Vagina (tissue), 2 donors: ENCODE measurements around the gene TIMM10B. TPM values are rescaled to one million over a fixed set of nuclear protein-coding genes. Genes with fewer than 3 reads are reported as not detected.
A peak's percentile ranks its signal among the peaks of the same experiment; 100 is the strongest.

Source experiments
- DNase-seq, 2 donors: peaks; one replicate each; pipeline ENCODE4 v3.0.0-alpha.2; 2017; ENCODE audit errors: extremely low spot score in 2 of 2
- H3K27ac ChIP-seq: fragments of 200-600 bp; sonication (generic); one replicate; pipeline ENCODE4 v1.5.1; 2019
- H3K27me3 ChIP-seq: fragments of 200-600 bp; sonication (generic); one replicate; pipeline ENCODE4 v1.5.1; 2019
- H3K36me3 ChIP-seq, 2 donors: fragments of 200-600 bp; sonication (generic); one replicate each; pipeline ENCODE4 v1.5.1; 2017 to 2019
- H3K4me1 ChIP-seq: fragments of 200-600 bp; sonication (generic); one replicate; pipeline ENCODE4 v1.5.1; 2019
- H3K4me3 ChIP-seq, 2 donors: fragments of 200-600 bp; sonication (generic); 1 replicate in 1 of 2; 2 replicates in 1 of 2; pipeline ENCODE4 v1.5.1; 2016 to 2019
- H3K9me3 ChIP-seq: fragments of 200-600 bp; sonication (generic); one replicate; pipeline ENCODE4 v1.5.1; 2019
- POLR2A ChIP-seq, 2 donors: fragments of 450-650 bp; IDR thresholded peaks; one replicate each; pipeline ENCODE4 v1.6.1; 2017; ENCODE audit warnings: antibody characterized with exemption in 2 of 2, mild to moderate bottlenecking in 2 of 2, moderate library complexity in 2 of 2
- POLR2AphosphoS5 ChIP-seq, 2 donors: sonication (generic); formaldehyde crosslinking; IDR thresholded peaks; one replicate each; pipeline ENCODE4 v1.9.0; 2017; ENCODE audit warnings: antibody characterized with exemption in 2 of 2, mild to moderate bottlenecking in 2 of 2, low read depth in 1 of 2; ENCODE audit not compliant: insufficient read depth in 1 of 2
- intact Hi-C: fragments of 100-400 bp; cut with DNase I; formaldehyde crosslinking; loops from one replicate; pipeline ENCODE4 v1.15.1; 2023
- total RNA-seq: library from RNA; depleted of rRNA; stranded (reverse); fragments of >200 nt; gene quantifications from one replicate; pipeline ENCODE4 v1.2.3, GENCODE V29; 2016
- TF ChIP-seq, protein P1 (sequence below), 3 experiments: fragments of 450-650 bp in 2 of 3; fragments of 200-600 bp in 1 of 3; sonication (generic) in 1 of 3; IDR thresholded peaks; one replicate each; pipeline ENCODE4 v1.5.1; 2017 to 2019; ENCODE audit warnings: antibody characterized with exemption in 3 of 3, mild to moderate bottlenecking in 2 of 3, moderate library complexity in 2 of 3

The TIMM10B gene
- total RNA-seq, 1 donor from 2014 or later, result 98.7 TPM

DNA sequence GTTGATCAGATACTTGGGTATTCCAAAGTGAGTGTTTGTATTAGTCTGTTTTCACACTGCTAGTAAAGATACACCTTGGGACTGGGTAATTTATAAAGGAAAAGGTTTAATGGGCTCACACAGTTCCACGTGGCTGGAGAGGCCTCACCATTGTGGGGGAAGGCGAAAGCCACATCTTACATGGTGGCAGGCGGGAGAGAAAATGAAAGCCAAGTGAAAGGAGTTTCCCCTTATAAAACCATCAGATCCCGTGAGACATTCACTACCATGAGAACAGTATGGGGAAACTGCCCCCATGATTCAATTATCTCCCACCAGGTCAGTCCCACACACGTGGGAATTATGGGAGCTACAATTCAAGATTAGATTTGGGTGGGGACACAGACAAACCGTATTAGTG is 7.0 kb downstream of the TIMM10B start:
- intact Hi-C loops, result no loop called here
- H3K27me3 ChIP-seq, result no peaks in the 10 kb centered on the region
- peaks cover 3% of the 10 kb centered on the region for H3K4me1 ChIP-seq
- no peak overlapping the region for H3K4me3 ChIP-seq
- H3K27ac ChIP-seq, result no peak overlapping the region
- H3K9me3 ChIP-seq, result no peaks in the 10 kb centered on the region
- DNase-seq, result no peak
- no peak for TF ChIP-seq POLR2AphosphoS5 (IDR thresholded peaks at IDR 0.05; ENCODE audit: insufficient read depth in 1 of 2, low read depth in 1 of 2)
- TF ChIP-seq, protein P1, sequence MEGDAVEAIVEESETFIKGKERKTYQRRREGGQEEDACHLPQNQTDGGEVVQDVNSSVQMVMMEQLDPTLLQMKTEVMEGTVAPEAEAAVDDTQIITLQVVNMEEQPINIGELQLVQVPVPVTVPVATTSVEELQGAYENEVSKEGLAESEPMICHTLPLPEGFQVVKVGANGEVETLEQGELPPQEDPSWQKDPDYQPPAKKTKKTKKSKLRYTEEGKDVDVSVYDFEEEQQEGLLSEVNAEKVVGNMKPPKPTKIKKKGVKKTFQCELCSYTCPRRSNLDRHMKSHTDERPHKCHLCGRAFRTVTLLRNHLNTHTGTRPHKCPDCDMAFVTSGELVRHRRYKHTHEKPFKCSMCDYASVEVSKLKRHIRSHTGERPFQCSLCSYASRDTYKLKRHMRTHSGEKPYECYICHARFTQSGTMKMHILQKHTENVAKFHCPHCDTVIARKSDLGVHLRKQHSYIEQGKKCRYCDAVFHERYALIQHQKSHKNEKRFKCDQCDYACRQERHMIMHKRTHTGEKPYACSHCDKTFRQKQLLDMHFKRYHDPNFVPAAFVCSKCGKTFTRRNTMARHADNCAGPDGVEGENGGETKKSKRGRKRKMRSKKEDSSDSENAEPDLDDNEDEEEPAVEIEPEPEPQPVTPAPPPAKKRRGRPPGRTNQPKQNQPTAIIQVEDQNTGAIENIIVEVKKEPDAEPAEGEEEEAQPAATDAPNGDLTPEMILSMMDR (IDR thresholded peaks at IDR 0.05), result no peak
- peaks cover 0 to 42% of the 10 kb centered on the region in 2 donors for H3K36me3 ChIP-seq

DNA sequence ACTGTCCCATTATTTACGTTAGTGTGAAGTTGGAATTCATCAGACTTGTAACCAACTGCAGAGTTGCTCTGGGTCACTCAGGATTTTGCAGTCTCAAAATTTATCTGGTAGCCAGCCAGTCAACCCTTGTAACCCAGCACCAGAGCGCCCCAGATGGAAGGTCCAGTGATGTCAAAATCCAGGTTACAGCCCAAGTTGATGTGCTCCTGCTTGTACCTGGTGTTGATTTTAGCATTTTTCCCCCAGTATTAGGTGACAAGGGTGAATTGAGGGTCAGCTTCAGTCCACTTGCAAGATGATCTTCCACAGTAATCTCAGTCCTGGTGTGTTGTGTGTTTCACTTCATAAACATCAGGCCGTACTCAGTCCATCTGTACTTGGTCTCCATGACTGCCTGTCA is 7.5 kb downstream of the TIMM10B start:
- Histone ChIP-seq H3K36me3 (peaks cover 0 to 37% of the 10 kb centered on the region in 2 donors), H3K9me3 (no peaks in the 10 kb centered on the region)
- intact Hi-C loops, result no loop called here

GRCh38 chr11:6489306-6489705 is 8.0 kb downstream of the TIMM10B start:
- H3K4me3 ChIP-seq, result no peak overlapping the region
- H3K4me1 ChIP-seq, result no peaks in the 10 kb centered on the region
- TF ChIP-seq POLR2A (IDR thresholded peaks at IDR 0.05), result no peak
- TF ChIP-seq, protein P1 (IDR thresholded peaks at IDR 0.05), result no peak
- no peak for TF ChIP-seq POLR2AphosphoS5 (IDR thresholded peaks at IDR 0.05; ENCODE audit: insufficient read depth in 1 of 2, low read depth in 1 of 2)
- H3K27ac ChIP-seq, result no peak overlapping the region
- H3K36me3 ChIP-seq, result peaks cover 0 to 32% of the 10 kb centered on the region in 2 donors
- H3K9me3 ChIP-seq, result no peaks in the 10 kb centered on the region
- no peaks in the 10 kb centered on the region for H3K27me3 ChIP-seq
- DNase-seq, result no peak
- intact Hi-C loops, result no loop called here

More for the DNA sequence above, 7.5 kb downstream of the TIMM10B start:
- TF ChIP-seq, protein P1 (IDR thresholded peaks at IDR 0.05), result no peak
- TF ChIP-seq POLR2AphosphoS5 (IDR thresholded peaks at IDR 0.05; ENCODE audit: insufficient read depth in 1 of 2, low read depth in 1 of 2) (no peak), POLR2A (IDR thresholded peaks at IDR 0.05) (no peak)
- Histone ChIP-seq H3K27ac (no peak overlapping the region), H3K27me3 (no peaks in the 10 kb centered on the region), H3K4me1 (no peaks in the 10 kb centered on the region), H3K4me3 (no peak overlapping the region)
- DNase-seq, result no peak

DNA sequence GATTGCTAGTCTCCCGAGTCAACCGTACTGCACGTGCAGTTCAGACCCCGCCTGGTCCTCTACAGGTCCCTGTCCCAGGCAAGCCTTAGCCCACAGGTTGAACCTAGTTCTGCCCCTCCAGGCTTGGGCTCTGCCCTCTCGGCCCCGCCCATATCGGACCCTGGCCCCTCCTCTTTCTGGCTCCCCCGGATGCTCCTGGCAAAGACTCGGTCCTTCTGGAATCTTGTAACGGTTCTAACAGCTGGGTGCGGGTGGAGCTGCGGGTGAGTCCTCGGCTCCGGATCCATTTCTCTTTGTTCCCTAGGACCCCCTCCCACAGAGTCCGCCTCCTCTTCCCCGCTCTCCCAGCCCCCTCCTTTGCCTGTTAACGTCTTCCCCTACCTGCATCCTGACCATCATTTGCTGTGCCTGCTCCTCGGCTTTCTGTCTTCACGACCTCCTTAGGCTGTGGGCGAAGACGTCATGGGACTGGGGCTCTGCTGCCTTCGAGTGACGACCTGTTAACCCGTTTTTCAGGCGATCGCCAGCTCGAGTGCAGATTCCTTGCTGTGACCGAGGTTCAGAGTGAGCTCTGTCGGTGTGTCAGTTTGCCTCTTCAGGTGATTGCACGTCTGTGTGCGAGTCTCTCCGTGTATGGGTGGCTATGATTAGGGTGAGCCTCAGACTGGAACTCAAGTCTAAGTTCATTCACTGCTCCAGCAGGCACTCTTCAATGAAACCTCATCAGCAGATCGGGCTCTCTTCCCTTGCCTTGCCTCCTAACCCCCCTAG is 16.0 kb downstream of the TIMM10B start, which contains the start of gene DNHD1:
DNHD1 (plus strand) TSS at position 212 of the 771 bp plus-strand sequence. CDS start 936 bp downstream, outside the sequence.
- intact Hi-C loops, result no loop called here
- no peak for DNase-seq
- Histone ChIP-seq H3K27ac (peak within 1 kb of the TSS; percentile 46), H3K27me3 (no peaks in the 10 kb centered on the region), H3K9me3 (no peaks in the 10 kb centered on the region), H3K4me1 (peaks cover 9% of the 10 kb centered on the region), H3K4me3 (peak within 1 kb of the TSS; percentile 13 to 33), H3K36me3 (peaks cover 0 to 10% of the 10 kb centered on the region in 2 donors)
- TF ChIP-seq POLR2A (IDR thresholded peaks at IDR 0.05) (no peak), POLR2AphosphoS5 (IDR thresholded peaks at IDR 0.05; ENCODE audit: insufficient read depth in 1 of 2, low read depth in 1 of 2) (no peak)
- TF ChIP-seq, protein P1 (IDR thresholded peaks at IDR 0.05), result no peak

DNA sequence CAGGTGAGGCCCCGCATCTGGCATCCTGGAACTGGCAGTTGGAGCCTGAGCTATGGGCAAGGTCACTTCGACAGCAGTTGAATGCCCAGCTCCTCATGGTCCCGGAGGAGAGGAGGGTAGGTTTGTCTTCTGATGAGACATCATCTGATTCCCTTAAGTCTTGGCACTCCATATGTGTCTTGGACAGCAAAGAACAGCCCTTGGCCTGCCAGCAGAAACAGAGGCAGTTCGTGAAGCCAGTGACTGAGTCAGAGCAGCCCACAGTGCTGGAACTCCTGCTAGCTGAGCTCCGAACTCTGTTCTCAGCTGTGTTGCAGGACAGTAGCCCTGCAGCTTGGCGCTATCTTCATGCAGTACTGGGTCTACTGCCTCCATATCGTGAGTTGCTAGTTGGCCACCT is 16.8 kb downstream of the TIMM10B start:
- no peak for DNase-seq
- H3K36me3 ChIP-seq, result peaks cover 0 to 14% of the 10 kb centered on the region in 2 donors
- intact Hi-C loops, result no loop called here
- no peak overlapping the region for H3K4me3 ChIP-seq
- no peaks in the 10 kb centered on the region for H3K9me3 ChIP-seq
- TF ChIP-seq POLR2A (IDR thresholded peaks at IDR 0.05) (no peak), POLR2AphosphoS5 (IDR thresholded peaks at IDR 0.05; ENCODE audit: insufficient read depth in 1 of 2, low read depth in 1 of 2) (no peak)
- TF ChIP-seq, protein P1 (IDR thresholded peaks at IDR 0.05), result no peak
- peaks cover 9% of the 10 kb centered on the region for H3K4me1 ChIP-seq
- H3K27ac ChIP-seq, result peak overlapping the region; percentile 46
- no peaks in the 10 kb centered on the region for H3K27me3 ChIP-seq
